Right lobe of liver (tissue), 6 donors: Measurements from ENCODE around the gene STK16. TPM values are rescaled to one million over a fixed set of nuclear protein-coding genes. Genes with fewer than 3 reads are reported as not detected.

Experiments used
- ATAC-seq, 4 donors: fragments of 200-7000 bp; cut with Tn5 transposase; one replicate each; pipeline ENCODE4 v1.9.1; 2020; ENCODE audit warnings: mild to moderate bottlenecking in 4 of 4, moderate library complexity in 4 of 4
- DNase-seq, 3 donors: peaks; one replicate each; pipeline ENCODE4 v3.0.0-alpha.2; 2020
- H3K27ac ChIP-seq, 3 donors: fragments of 200-600 bp; one replicate each; pipeline ENCODE4 v1.8.0; 2022
- H3K27me3 ChIP-seq, 2 donors: fragments of 200-600 bp; one replicate each; pipeline ENCODE4 v1.8.0; 2022
- H3K36me3 ChIP-seq, 4 donors: fragments of 200-600 bp; sonication (generic) in 1 of 4; one replicate each; pipeline versions ENCODE4 v1.5.1 to v1.8.0; 2017 to 2022; ENCODE audit warnings: control low read depth in 1 of 4
- H3K4me1 ChIP-seq, 4 donors: fragments of 200-600 bp; sonication (generic) in 1 of 4; one replicate each; pipeline versions ENCODE4 v1.5.1 to v1.8.0; 2017 to 2022; ENCODE audit warnings: control low read depth in 1 of 4
- H3K4me3 ChIP-seq, 3 donors: fragments of 200-600 bp; one replicate each; pipeline ENCODE4 v1.8.0; 2022
- H3K9me3 ChIP-seq, 4 donors: fragments of 200-600 bp; sonication (generic) in 1 of 4; one replicate each; pipeline versions ENCODE4 v1.5.1 to v1.8.0; 2017 to 2022; ENCODE audit warnings: control low read depth in 1 of 4
- POLR2A ChIP-seq: fragments of 450-650 bp; IDR thresholded peaks from one replicate; pipeline ENCODE4 v1.6.1; 2017; ENCODE audit warnings: antibody characterized with exemption, mild to moderate bottlenecking
- WGBS: methylation state at CpG from one replicate; pipeline ENCODE4 v1.1.6; 2018; ENCODE audit warnings: low coverage, low lambda C conversion rate; ENCODE audit not compliant: insufficient coverage; ENCODE audit errors: missing lambda C conversion rate; 5-methylcytosine and 5-hydroxymethylcytosine counted together
- intact Hi-C, 2 donors: fragments of 100-400 bp; cut with DNase I; formaldehyde crosslinking; loops; one replicate each; pipeline versions ENCODE4 v1.11.2 to v1.14.1; 2022
- total RNA-seq, 6 experiments: library from RNA; depleted of rRNA in 2 of 6; stranded (reverse); fragments of >200 nt in 2 of 6; fragmentation: NEBNext Ultra II Directional in 3 of 6; extraction: Animal tissue kit (Norgen Biotek cat#: 25700) in 3 of 6; gene quantifications; one replicate each; pipeline versions ENCODE4 v1.1.0 to v1.2.4, GENCODE V29; 2016 to 2023
- TF ChIP-seq, protein P1 (sequence below), 4 donors: fragments of 200-600 bp in 3 of 4; fragments of 450-650 bp in 1 of 4; IDR thresholded peaks; one replicate each; pipeline versions ENCODE4 v1.5.1 to v1.8.0; 2016 to 2022; ENCODE audit warnings: antibody characterized with exemption in 4 of 4, mild to moderate bottlenecking in 2 of 4
- donor health status: DM: no; HTN: yes; CAD: no.
- donor health status: DM: no; HTN: no; CAD: no.
- donor health status: DM: no; HTN: no; CAD: no.
- donor health status: DM: no; HTN: yes; CAD: no.
- donor health status: DM: no; HTN: yes; CAD: no.

The STK16 gene
- total RNA-seq, 6 experiments from 2014 or later = 17.7 to 28.1 (median 21.9) TPM

DNA sequence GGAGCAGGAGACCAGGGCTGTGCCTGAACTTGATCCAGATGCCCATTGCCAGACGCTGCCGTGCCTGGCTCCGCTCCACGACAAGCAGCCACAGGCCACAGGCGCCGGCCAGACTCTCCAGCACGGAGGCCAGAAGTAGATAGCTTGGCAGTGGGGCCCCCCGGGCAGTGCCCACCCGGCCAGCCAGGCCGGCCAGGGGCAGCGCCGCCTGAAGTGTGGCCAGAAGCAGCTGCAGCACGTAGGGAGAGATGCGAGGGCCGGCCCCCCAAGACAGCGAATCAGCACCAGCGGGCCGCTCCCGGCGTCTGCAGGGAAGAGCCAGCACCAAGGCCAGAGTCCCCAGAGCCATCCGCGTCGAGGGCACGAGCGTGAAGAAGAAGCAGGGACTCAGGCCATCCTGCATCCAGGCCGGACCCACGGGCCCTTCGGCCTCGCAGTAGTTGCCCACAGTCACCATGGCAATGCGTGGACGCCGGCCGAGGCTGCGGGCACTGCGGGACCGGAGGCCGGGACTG, 27.0 kb upstream of the STK16 start:
- TF ChIP-seq POLR2A = no peak
- TF ChIP-seq, protein P1, sequence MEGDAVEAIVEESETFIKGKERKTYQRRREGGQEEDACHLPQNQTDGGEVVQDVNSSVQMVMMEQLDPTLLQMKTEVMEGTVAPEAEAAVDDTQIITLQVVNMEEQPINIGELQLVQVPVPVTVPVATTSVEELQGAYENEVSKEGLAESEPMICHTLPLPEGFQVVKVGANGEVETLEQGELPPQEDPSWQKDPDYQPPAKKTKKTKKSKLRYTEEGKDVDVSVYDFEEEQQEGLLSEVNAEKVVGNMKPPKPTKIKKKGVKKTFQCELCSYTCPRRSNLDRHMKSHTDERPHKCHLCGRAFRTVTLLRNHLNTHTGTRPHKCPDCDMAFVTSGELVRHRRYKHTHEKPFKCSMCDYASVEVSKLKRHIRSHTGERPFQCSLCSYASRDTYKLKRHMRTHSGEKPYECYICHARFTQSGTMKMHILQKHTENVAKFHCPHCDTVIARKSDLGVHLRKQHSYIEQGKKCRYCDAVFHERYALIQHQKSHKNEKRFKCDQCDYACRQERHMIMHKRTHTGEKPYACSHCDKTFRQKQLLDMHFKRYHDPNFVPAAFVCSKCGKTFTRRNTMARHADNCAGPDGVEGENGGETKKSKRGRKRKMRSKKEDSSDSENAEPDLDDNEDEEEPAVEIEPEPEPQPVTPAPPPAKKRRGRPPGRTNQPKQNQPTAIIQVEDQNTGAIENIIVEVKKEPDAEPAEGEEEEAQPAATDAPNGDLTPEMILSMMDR (IDR thresholded peaks at IDR 0.05) = no peak
- Histone ChIP-seq H3K4me1 (peaks cover 0 to 23% (median 11%) of the 10 kb centered on the region in 4 donors), H3K36me3 (peaks cover 0 to 53% (median 19%) of the 10 kb centered on the region in 4 donors), H3K4me3 (peak overlapping the region; percentile 54 to 72 (median 59)), H3K27ac (peak overlapping the region; percentile 68 to 85 (median 76)), H3K27me3 (no peaks in the 10 kb centered on the region), H3K9me3 (no peaks in the 10 kb centered on the region)
- DNase-seq (peak; percentile 69 to 87 (median 84)), ATAC-seq (peak; percentile 46 to 70 (median 64))
- intact Hi-C loops = loop anchor here in 1 of 2 donors (5.0 kb wide), 1 partner anchor 41 kb away; the partner anchor contains the start of genes CNPPD1 and RETREG2
- 3% methylated on average over 9 of the region's 37 CpGs for WGBS

DNA sequence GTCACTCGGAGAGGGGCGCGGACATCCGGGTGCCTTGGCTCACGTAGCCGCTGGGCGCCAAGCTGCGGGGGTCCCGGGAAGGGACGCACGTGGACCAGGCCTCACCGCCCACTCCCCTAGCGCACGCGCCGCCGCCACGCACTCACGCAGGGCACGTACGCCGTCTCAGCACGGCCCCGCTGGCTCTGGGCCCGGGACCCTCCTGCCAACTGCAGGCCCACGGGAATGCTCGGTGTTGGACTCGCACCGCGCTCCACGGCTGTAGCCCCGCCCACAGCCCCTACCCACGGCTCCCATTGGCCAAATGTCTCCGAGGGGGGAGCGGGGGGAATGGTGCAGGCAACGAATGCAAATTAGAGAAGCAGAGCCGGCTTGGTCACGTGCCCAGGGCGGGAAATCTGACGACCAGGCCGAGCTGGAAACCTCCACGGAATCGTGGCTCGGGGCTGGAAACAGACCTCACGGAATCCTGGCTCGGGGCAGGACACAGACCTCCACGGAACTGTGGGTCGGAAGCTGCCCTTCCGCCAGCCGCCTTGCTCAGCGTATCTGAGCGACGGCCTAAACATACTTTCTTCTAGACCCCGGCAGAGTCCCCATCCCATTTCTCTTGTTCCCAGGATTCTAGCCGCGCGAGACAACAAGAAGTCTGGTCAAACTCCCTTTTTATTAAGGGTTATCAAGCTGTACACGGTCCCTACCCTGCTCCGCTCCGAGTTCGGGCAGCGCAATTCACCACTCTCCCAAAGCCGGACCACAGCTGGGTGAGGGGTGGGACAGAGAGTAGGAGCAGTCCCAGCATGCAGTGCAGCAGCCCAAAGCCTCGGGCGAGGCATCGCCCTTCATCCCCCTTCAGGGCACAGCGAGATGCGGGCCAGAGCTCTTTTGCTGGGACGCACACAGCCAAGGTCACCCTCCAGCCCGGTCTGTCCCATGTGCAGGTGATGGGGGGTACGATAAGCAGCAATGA, 26.3 kb upstream of the STK16 start, which contains the start of gene ABCB6:
Gene ABCB6, minus strand, starts transcription at position 227 of the 970 bp plus-strand sequence. CDS start 285 bp downstream, outside the sequence.
- intact Hi-C loops = loop anchor here in 1 of 2 donors (5.0 kb wide), 1 partner anchor 42 kb away; the partner anchor contains the start of genes CNPPD1 and RETREG2
- DNase-seq (peak; percentile 96 to 99 (median 98)), ATAC-seq (peak; percentile 88 to 94 (median 92))
- no peaks in the 10 kb centered on the region for H3K9me3 ChIP-seq
- peak within 1 kb of the TSS; percentile 68 to 85 (median 76) for H3K27ac ChIP-seq
- H3K4me3 ChIP-seq = peak within 1 kb of the TSS; percentile 54 to 72 (median 59)
- H3K4me1 ChIP-seq = peaks cover 0 to 23% (median 11%) of the 10 kb centered on the region in 4 donors
- H3K36me3 ChIP-seq = peaks cover 6 to 53% (median 25%) of the 10 kb centered on the region in 4 donors
- no peaks in the 10 kb centered on the region for H3K27me3 ChIP-seq
- TF ChIP-seq, protein P1 (IDR thresholded peaks at IDR 0.05) = no peak
- peak; percentile 63 for TF ChIP-seq POLR2A
- WGBS = 42% methylated on average over 23 of the region's 71 CpGs

DNA sequence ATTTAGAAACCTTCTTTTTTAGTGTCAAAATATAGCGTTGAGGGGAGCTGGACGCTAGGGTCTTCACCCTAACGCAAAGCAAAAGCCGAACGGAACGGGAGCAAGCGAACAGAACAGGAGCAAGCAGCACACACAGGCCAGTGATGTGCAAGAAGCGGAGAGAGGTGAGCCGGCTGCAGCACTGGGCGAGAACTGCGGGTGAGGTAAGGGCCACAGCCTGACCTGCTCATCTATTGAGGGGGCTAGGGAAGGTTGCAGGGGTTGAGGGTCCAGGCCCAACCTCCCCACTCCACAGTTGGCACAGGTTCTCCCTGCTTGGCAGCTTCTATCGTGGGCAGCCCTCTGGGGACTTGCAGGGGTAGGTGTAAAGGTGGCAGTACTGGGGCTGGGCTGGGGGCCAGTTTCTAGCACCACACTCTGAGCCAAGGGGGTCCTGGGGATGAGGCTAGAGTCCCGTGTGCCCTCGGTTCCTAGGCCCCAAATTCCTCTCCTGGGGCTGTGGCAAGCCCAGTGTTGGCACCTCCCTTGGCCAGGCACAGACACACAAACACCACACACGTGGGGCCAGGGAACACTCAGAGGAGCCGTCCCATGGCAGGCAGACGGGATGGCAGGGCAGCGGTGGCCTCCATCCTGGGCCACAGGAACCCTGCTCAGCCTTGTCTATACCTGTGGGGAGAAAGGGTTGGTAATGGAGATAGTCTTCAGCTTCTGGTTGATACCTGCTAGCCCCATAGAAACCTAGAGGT, 25.3 kb upstream of the STK16 start:
- intact Hi-C loops = loop anchor here in 1 of 2 donors (5.0 to 10.0 kb wide), 2 partner anchors 43 to 75 kb away; partner anchors contain the start of genes CNPPD1 and RETREG2
- no peak overlapping the region for H3K27ac ChIP-seq
- peaks cover 0 to 23% (median 11%) of the 10 kb centered on the region in 4 donors for H3K4me1 ChIP-seq

More for the DNA sequence above, 25.3 kb upstream of the STK16 start:
- ATAC-seq (no peak), DNase-seq (no peak)
- no peak for TF ChIP-seq POLR2A
- TF ChIP-seq, protein P1 (IDR thresholded peaks at IDR 0.05) = no peak
- 85% methylated on average over 11 of the region's 18 CpGs for WGBS
- no peaks in the 10 kb centered on the region for H3K9me3 ChIP-seq
- H3K4me3 ChIP-seq = no peak overlapping the region
- no peaks in the 10 kb centered on the region for H3K27me3 ChIP-seq
- peaks cover 10 to 53% (median 31%) of the 10 kb centered on the region in 4 donors for H3K36me3 ChIP-seq
